ENCODE results near the gene ADAMTSL1.

The ADAMTSL1 gene

GRCh38 chr9:18771011-18771410, 297.1 kb downstream of the ADAMTSL1 start:
- TF ChIP-seq CTCF (IDR thresholded peaks at IDR 0.05; ENCODE audit: low read depth, low read length), result no peak
- TF ChIP-seq EZH2phosphoT487 (IDR thresholded peaks at IDR 0.05; ENCODE audit: low read depth), result no peak
- H3K4me2 ChIP-seq (ENCODE audit: low read length), result no peak overlapping the region
- peaks cover 12% of the 10 kb centered on the region for H3K4me1 ChIP-seq (ENCODE audit: low read length)
- H4K20me1 ChIP-seq (ENCODE audit: insufficient read depth, low read length), result no peaks in the 10 kb centered on the region
- H3K9ac ChIP-seq (ENCODE audit: low read length), result no peak overlapping the region
- no peak overlapping the region for H2AFZ ChIP-seq (ENCODE audit: low read depth, low read length)
- H3K79me2 ChIP-seq (ENCODE audit: low read length), result no peaks in the 10 kb centered on the region
- no peak overlapping the region for H3K27ac ChIP-seq (ENCODE audit: low read length)
- H3K4me3 ChIP-seq (ENCODE audit: low read length), result no peak overlapping the region
- no peaks in the 10 kb centered on the region for H3K36me3 ChIP-seq (replicated peaks; ENCODE audit: low read depth, low read length)
- no peaks in the 10 kb centered on the region for H3K9me3 ChIP-seq (ENCODE audit: insufficient read depth, low read length)
- H3K27me3 ChIP-seq (ENCODE audit: low read depth, low read length), result peaks cover 2% of the 10 kb centered on the region; the same call in 1 of the 2 replicates

GRCh38 chr9:18771763-18772162, 297.8 kb downstream of the ADAMTSL1 start:
- no peaks in the 10 kb centered on the region for H3K79me2 ChIP-seq (ENCODE audit: low read length)
- no peak overlapping the region for H3K9ac ChIP-seq (ENCODE audit: low read length)
- H3K4me1 ChIP-seq (ENCODE audit: low read length), result peaks cover 12% of the 10 kb centered on the region
- no peak for TF ChIP-seq CTCF (IDR thresholded peaks at IDR 0.05; ENCODE audit: low read depth, low read length)
- TF ChIP-seq EZH2phosphoT487 (IDR thresholded peaks at IDR 0.05; ENCODE audit: low read depth), result no peak
- H3K9me3 ChIP-seq (ENCODE audit: insufficient read depth, low read length), result no peaks in the 10 kb centered on the region
- H2AFZ ChIP-seq (ENCODE audit: low read depth, low read length), result no peak overlapping the region
- H3K27me3 ChIP-seq (ENCODE audit: low read depth, low read length), result peaks cover 2% of the 10 kb centered on the region; the same call in 1 of the 2 replicates
- no peak overlapping the region for H3K4me3 ChIP-seq (ENCODE audit: low read length)
- no peaks in the 10 kb centered on the region for H3K36me3 ChIP-seq (replicated peaks; ENCODE audit: low read depth, low read length)
- H3K4me2 ChIP-seq (ENCODE audit: low read length), result no peak overlapping the region
- H4K20me1 ChIP-seq (ENCODE audit: insufficient read depth, low read length), result no peaks in the 10 kb centered on the region
- H3K27ac ChIP-seq (ENCODE audit: low read length), result no peak overlapping the region

GRCh38 chr9:18775241-18775640, 301.3 kb downstream of the ADAMTSL1 start:
- Histone ChIP-seq H3K79me2 (ENCODE audit: low read length) (no peaks in the 10 kb centered on the region), H4K20me1 (ENCODE audit: insufficient read depth, low read length) (no peaks in the 10 kb centered on the region), H3K9me3 (ENCODE audit: insufficient read depth, low read length) (no peaks in the 10 kb centered on the region), H3K9ac (ENCODE audit: low read length) (no peak overlapping the region), H3K27ac (ENCODE audit: low read length) (no peak overlapping the region), H3K27me3 (ENCODE audit: low read depth, low read length) (peaks cover 2% of the 10 kb centered on the region; the same call in 1 of the 2 replicates), H3K36me3 (replicated peaks; ENCODE audit: low read depth, low read length) (no peaks in the 10 kb centered on the region), H3K4me1 (ENCODE audit: low read length) (no peaks in the 10 kb centered on the region), H3K4me2 (ENCODE audit: low read length) (no peak overlapping the region), H3K4me3 (ENCODE audit: low read length) (no peak overlapping the region), H2AFZ (ENCODE audit: low read depth, low read length) (no peak overlapping the region)
- TF ChIP-seq CTCF (IDR thresholded peaks at IDR 0.05; ENCODE audit: low read depth, low read length), result no peak
- TF ChIP-seq EZH2phosphoT487 (IDR thresholded peaks at IDR 0.05; ENCODE audit: low read depth), result no peak

- Histone ChIP-seq H3K4me3 (ENCODE audit: low read length) (no peak overlapping the region), H2AFZ (ENCODE audit: low read depth, low read length) (no peak overlapping the region), H3K9me3 (ENCODE audit: insufficient read depth, low read length) (no peaks in the 10 kb centered on the region), H3K4me1 (ENCODE audit: low read length) (peaks cover 3% of the 10 kb centered on the region), H4K20me1 (ENCODE audit: insufficient read depth, low read length) (no peaks in the 10 kb centered on the region), H3K79me2 (ENCODE audit: low read length) (no peaks in the 10 kb centered on the region), H3K4me2 (ENCODE audit: low read length) (no peak overlapping the region), H3K9ac (ENCODE audit: low read length) (no peak overlapping the region), H3K36me3 (replicated peaks; ENCODE audit: low read depth, low read length) (no peaks in the 10 kb centered on the region), H3K27ac (ENCODE audit: low read length) (no peak overlapping the region), H3K27me3 (ENCODE audit: low read depth, low read length) (peaks cover 2% of the 10 kb centered on the region; the same call in 1 of the 2 replicates)
- TF ChIP-seq CTCF (IDR thresholded peaks at IDR 0.05; ENCODE audit: low read depth, low read length) (no peak), EZH2phosphoT487 (IDR thresholded peaks at IDR 0.05; ENCODE audit: low read depth) (no peak)
These were observed 302.0 kb downstream of the ADAMTSL1 start for GRCh38 chr9:18775930-18776329.

Data from OCI-LY3 (cell line).